ENCODE measurements around the gene NFIX.

GRCh38 chr19:12979974-12980373 is 15.3 kb upstream of the NFIX start:
- TF ChIP-seq STAT6 (CRISPR knock-in tag; IDR thresholded peaks at IDR 0.05), result no peak
- TF ChIP-seq ZNF511 (CRISPR knock-in tag; IDR thresholded peaks at IDR 0.05), result no peak
- TF ChIP-seq, protein P1, sequence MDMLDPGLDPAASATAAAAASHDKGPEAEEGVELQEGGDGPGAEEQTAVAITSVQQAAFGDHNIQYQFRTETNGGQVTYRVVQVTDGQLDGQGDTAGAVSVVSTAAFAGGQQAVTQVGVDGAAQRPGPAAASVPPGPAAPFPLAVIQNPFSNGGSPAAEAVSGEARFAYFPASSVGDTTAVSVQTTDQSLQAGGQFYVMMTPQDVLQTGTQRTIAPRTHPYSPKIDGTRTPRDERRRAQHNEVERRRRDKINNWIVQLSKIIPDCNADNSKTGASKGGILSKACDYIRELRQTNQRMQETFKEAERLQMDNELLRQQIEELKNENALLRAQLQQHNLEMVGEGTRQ (CRISPR knock-in tag; IDR thresholded peaks at IDR 0.05), result no peak
- no peak for TF ChIP-seq HDAC6 (IDR thresholded peaks at IDR 0.05; ENCODE audit: low read depth, low read length)
- TF ChIP-seq SAFB (IDR thresholded peaks at IDR 0.05; ENCODE audit: borderline replicate concordance, low read depth, low read length), result no peak
- no peak for TF ChIP-seq TCF7L2 (IDR thresholded peaks at IDR 0.05; ENCODE audit: low read depth, low read length)
- TF ChIP-seq, protein P2, sequence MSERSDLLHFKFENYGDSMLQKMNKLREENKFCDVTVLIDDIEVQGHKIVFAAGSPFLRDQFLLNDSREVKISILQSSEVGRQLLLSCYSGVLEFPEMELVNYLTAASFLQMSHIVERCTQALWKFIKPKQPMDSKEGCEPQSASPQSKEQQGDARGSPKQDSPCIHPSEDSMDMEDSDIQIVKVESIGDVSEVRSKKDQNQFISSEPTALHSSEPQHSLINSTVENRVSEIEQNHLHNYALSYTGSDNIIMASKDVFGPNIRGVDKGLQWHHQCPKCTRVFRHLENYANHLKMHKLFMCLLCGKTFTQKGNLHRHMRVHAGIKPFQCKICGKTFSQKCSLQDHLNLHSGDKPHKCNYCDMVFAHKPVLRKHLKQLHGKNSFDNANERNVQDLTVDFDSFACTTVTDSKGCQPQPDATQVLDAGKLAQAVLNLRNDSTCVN (CRISPR knock-in tag; IDR thresholded peaks at IDR 0.05), result no peak
- TF ChIP-seq POLR2A (conservative IDR thresholded peaks at IDR 0.05), result no peak
- TF ChIP-seq, protein P3, sequence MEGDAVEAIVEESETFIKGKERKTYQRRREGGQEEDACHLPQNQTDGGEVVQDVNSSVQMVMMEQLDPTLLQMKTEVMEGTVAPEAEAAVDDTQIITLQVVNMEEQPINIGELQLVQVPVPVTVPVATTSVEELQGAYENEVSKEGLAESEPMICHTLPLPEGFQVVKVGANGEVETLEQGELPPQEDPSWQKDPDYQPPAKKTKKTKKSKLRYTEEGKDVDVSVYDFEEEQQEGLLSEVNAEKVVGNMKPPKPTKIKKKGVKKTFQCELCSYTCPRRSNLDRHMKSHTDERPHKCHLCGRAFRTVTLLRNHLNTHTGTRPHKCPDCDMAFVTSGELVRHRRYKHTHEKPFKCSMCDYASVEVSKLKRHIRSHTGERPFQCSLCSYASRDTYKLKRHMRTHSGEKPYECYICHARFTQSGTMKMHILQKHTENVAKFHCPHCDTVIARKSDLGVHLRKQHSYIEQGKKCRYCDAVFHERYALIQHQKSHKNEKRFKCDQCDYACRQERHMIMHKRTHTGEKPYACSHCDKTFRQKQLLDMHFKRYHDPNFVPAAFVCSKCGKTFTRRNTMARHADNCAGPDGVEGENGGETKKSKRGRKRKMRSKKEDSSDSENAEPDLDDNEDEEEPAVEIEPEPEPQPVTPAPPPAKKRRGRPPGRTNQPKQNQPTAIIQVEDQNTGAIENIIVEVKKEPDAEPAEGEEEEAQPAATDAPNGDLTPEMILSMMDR (IDR thresholded peaks at IDR 0.05 in 2 of 3, conservative IDR thresholded peaks at IDR 0.05 in 1 of 3; ENCODE audit: insufficient read depth in 2 of 3, low read depth in 1 of 3, low read length in 3 of 3), result no peak
- no peak for TF ChIP-seq SREBF1 (IDR thresholded peaks at IDR 0.05; ENCODE audit: borderline replicate concordance, low read depth, low read length)
